BE2C (cell line): ENCODE results near the gene C10orf90.

Experiments
- DNase-seq: peaks from one replicate; pipeline ENCODE4 v3.0.0-alpha.2; 2020
- H3K27me3 ChIP-seq: fragments of 250-450 bp; sonication (Bioruptor Pico); 2 replicates; pipeline ENCODE4 v1.5.1; 2020; ENCODE audit warnings: mild to moderate bottlenecking
- H3K36me3 ChIP-seq: fragments of 250-450 bp; sonication (Bioruptor Pico); 2 replicates; pipeline ENCODE4 v1.5.1; 2020; ENCODE audit warnings: mild to moderate bottlenecking
- H3K4me1 ChIP-seq: fragments of 250-450 bp; sonication (Bioruptor Pico); 2 replicates; pipeline ENCODE4 v1.5.1; 2020
- H3K4me3 ChIP-seq: 2 replicates; pipeline ENCODE4 v1.5.1; 2011; ENCODE audit warnings: low read depth, low read length
- H3K9me3 ChIP-seq: fragments of 250-450 bp; sonication (Bioruptor Pico); 2 replicates; pipeline ENCODE4 v1.5.1; 2020
- TF ChIP-seq, protein P1 (sequence below): IDR thresholded peaks from 2 replicates; pipeline ENCODE4 v1.5.1; 2012; ENCODE audit warnings: mild to moderate bottlenecking, low read depth, low read length

C10orf90 gene

DNA sequence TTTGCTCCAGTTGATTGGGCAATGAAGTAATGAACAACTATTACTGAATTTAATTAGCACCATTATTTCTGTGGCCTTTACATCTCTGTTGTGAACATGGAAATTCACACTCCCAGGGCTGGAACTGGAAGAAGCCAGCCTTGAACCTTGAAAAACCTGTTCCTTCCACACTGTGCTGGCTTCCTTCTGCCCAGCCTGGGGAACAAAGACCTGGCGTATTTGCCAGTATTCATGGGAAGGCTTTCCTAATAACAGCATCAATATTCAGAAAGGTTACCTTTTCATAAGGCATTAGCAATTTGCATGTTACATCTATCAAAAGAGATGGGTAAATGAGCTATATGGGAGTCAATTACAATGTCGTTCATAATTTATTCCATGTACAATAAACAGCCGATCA lies 1.3 kb downstream of the C10orf90 start:
- no peak for DNase-seq
- no peaks in the 10 kb centered on the region for H3K9me3 ChIP-seq
- no peak overlapping the region for H3K4me3 ChIP-seq
- no peaks in the 10 kb centered on the region for H3K36me3 ChIP-seq
- no peaks in the 10 kb centered on the region for H3K4me1 ChIP-seq
- no peaks in the 10 kb centered on the region for H3K27me3 ChIP-seq
- TF ChIP-seq, protein P1, sequence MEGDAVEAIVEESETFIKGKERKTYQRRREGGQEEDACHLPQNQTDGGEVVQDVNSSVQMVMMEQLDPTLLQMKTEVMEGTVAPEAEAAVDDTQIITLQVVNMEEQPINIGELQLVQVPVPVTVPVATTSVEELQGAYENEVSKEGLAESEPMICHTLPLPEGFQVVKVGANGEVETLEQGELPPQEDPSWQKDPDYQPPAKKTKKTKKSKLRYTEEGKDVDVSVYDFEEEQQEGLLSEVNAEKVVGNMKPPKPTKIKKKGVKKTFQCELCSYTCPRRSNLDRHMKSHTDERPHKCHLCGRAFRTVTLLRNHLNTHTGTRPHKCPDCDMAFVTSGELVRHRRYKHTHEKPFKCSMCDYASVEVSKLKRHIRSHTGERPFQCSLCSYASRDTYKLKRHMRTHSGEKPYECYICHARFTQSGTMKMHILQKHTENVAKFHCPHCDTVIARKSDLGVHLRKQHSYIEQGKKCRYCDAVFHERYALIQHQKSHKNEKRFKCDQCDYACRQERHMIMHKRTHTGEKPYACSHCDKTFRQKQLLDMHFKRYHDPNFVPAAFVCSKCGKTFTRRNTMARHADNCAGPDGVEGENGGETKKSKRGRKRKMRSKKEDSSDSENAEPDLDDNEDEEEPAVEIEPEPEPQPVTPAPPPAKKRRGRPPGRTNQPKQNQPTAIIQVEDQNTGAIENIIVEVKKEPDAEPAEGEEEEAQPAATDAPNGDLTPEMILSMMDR = no peak

DNA sequence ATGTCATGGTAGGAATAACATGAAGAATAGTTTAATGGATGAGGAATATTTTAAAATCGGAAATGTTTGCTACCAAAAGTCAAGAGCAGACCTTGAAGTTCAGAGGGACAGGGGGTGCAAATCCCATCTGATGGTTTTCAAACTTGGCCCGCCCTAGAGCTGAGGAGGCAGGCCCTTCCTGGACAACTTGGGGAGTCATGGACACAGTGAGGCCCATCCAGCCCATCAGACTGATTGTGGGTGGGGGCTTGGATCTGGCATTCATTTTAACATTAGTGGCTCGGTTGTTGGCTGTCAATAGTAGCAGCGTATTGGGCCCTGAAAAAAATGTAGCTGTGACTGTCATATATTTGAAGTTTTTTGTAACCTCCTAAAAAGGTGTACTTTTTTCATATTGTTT lies 2.0 kb downstream of the C10orf90 start:
- H3K4me3 ChIP-seq = no peak overlapping the region
- H3K4me1 ChIP-seq = no peaks in the 10 kb centered on the region
- H3K9me3 ChIP-seq = no peaks in the 10 kb centered on the region
- no peak for DNase-seq
- TF ChIP-seq, protein P1 = no peak
- H3K36me3 ChIP-seq = no peaks in the 10 kb centered on the region
- no peaks in the 10 kb centered on the region for H3K27me3 ChIP-seq

DNA sequence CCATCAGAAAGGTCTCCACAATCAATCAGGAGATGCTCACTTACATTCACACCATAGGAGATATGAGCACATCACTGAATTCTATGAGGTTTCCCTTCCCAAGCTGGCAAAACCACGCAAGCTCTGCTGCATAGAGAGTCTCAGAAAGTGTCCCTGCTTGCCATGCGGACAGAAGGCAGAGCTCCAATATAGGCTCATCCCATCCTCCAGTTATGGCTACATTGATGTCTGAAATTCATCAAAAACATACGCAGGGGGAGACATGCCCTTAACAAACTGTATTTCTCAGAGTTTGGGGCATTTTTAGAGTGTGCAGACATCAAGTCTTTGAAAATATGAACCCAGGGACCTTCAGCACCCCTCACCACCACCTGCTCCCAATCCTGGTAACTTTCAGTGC lies 2.9 kb downstream of the C10orf90 start:
- Histone ChIP-seq H3K9me3 (no peaks in the 10 kb centered on the region), H3K27me3 (no peaks in the 10 kb centered on the region), H3K36me3 (no peaks in the 10 kb centered on the region), H3K4me1 (no peaks in the 10 kb centered on the region), H3K4me3 (no peak overlapping the region)
- TF ChIP-seq, protein P1 = no peak
- DNase-seq = no peak

GRCh38 chr10:126665207-126665606 lies 5.3 kb downstream of the C10orf90 start:
- no peak for DNase-seq
- H3K4me3 ChIP-seq = no peak overlapping the region

DNA sequence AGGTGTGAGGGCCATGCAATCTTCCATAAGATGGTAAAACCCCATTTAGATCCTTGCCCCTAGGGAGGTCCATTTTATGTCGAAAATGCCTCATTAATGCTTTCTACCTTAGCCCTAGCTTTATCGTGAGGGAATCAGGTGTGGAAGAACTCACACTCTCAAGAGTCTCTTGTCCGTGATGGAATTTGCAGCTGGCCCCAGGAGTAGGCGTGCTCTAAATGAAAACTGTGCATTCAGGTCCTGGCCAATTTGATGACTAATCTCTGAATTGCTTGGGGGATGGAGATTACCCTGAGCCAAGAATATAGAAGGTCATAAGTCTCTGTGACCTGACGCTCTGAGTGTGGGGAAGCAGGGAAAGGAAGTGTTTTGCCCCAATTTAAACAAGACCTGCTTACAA lies 6.6 kb downstream of the C10orf90 start:
- H3K9me3 ChIP-seq = no peaks in the 10 kb centered on the region
- H3K4me3 ChIP-seq = no peak overlapping the region
- TF ChIP-seq, protein P1 = no peak
- H3K27me3 ChIP-seq = no peaks in the 10 kb centered on the region
- H3K4me1 ChIP-seq = no peaks in the 10 kb centered on the region
- DNase-seq = no peak
- H3K36me3 ChIP-seq = no peaks in the 10 kb centered on the region

More at GRCh38 chr10:126665207-126665606, 5.3 kb downstream of the C10orf90 start:
- Histone ChIP-seq H3K9me3 (no peaks in the 10 kb centered on the region), H3K27me3 (no peaks in the 10 kb centered on the region), H3K4me1 (no peaks in the 10 kb centered on the region), H3K36me3 (no peaks in the 10 kb centered on the region)
- TF ChIP-seq, protein P1 = no peak

- Histone ChIP-seq H3K27me3 (no peaks in the 10 kb centered on the region), H3K4me1 (no peaks in the 10 kb centered on the region), H3K36me3 (no peaks in the 10 kb centered on the region), H3K4me3 (no peak overlapping the region), H3K9me3 (no peaks in the 10 kb centered on the region)
- TF ChIP-seq, protein P1 = no peak
- no peak for DNase-seq
Observed at GRCh38 chr10:126663328-126663727, 7.2 kb downstream of the C10orf90 start.
